HL-60/S4 treated with retinoic acid at 250 ng/mL for 4 days and 3 days (cell line): ENCODE data around the gene SETD4.

ENCODE experiments used
- in situ Hi-C: fragments of 300-500 bp; cut with MboI; formaldehyde crosslinking; loops from 2 replicates; pipeline ENCODE4 v1.7.0; 2022; ENCODE audit warnings: low sequenced_read_pairs

Gene SETD4

DNA sequence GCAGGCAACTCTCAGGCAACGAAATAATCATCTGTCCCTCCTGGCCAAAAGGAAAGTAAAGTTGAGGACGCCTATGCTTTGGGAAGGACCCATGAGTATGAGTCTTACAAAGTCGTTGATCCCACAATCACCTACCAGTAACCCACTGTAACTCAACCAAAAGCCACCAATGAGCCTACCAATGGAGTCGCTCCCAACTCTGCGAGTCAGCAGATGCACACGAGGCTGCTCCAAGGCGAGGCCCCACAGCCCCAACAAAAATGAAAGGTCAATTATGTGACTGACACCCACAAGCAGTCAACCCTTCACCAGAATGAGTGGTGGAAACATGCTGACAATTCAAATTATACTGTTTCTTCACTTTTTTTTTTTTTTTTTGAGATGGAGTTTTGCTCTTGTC lies 12.0 kb downstream of the SETD4 start:
- in situ Hi-C loops: no loop called here

DNA sequence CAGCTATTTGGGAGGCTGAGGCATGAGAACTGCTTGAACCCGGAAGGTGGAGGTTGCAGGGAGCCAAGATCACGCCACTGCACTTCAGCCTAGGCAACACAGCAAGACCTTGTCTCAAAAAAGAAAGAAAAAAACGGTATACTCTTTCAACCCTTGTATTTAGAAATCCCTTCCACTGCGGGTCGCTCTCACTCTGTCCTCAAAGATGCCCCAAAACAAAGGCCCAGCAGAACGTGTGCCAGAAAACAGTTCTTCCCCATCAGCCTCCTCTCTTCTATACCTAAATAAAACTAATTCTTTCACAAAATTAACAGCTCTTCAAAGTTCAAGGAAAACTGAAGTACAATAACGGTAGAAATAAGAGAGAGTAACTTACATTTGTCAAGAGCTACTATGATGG lies 13.2 kb downstream of the SETD4 start:
- in situ Hi-C loops: no loop called here

GRCh38 chr21:36045993-36046392 lies 14.3 kb downstream of the SETD4 start:
- in situ Hi-C loops: no loop called here

DNA sequence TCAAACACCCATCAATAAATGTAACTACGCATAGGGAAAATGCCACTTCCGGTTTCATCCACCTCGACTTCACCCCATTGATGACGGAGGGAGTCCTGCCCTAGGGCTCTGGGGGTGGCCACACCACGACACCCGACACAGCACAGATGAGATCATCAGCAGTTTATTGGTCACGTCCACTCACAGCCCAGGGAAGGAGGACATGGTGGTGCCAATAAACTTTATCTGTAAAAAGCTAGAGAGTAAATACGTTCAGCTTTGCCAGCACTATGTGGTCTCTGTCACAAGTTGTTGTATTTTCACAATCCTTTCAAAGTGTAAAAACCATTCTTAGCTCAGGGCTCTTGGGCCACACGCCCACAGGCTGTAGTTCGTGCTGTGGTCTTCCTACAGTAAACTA lies 16.3 kb downstream of the SETD4 start:
- in situ Hi-C loops: no loop called here

DNA sequence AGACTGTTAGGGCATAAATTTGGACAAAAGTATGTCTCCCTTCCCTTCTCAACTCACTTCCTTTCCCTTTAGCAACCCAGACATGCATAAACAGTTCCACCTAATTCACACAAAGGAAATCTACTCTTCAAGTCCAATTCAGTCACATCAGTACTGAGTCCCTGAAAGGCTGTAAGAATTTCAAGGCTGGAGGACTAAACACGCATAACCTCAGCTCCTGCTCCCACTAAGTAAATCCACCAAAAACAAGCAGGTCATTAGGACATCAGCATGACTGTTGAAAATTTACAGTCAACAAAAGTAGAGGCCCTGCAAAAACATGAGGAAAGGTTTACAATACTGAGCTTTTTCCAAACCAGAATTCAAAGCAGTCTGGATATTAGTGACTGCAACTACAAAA lies 18.4 kb downstream of the SETD4 start:
- in situ Hi-C loops: no loop called here

DNA sequence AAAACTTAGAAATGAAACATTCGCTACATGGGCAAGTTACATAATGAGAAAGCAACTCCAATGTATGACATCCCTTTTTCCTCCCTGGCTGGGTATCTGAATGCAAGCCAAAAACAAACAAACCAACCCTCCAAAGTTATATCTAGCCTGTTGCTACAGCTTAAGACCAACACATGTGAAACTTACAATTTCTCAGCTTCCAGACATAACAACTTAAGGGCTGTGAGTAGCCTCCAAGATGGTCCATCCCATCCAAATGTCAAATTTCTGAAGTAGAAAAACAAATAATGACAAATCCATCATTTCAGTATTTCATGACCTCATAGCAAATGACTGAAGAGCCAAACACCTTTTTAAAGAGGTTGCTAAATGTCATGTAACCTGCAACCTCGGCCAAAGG lies 19.9 kb downstream of the SETD4 start:
- in situ Hi-C loops: no loop called here

GRCh38 chr21:36039861-36040260 lies 20.5 kb downstream of the SETD4 start:
- in situ Hi-C loops: no loop called here

DNA sequence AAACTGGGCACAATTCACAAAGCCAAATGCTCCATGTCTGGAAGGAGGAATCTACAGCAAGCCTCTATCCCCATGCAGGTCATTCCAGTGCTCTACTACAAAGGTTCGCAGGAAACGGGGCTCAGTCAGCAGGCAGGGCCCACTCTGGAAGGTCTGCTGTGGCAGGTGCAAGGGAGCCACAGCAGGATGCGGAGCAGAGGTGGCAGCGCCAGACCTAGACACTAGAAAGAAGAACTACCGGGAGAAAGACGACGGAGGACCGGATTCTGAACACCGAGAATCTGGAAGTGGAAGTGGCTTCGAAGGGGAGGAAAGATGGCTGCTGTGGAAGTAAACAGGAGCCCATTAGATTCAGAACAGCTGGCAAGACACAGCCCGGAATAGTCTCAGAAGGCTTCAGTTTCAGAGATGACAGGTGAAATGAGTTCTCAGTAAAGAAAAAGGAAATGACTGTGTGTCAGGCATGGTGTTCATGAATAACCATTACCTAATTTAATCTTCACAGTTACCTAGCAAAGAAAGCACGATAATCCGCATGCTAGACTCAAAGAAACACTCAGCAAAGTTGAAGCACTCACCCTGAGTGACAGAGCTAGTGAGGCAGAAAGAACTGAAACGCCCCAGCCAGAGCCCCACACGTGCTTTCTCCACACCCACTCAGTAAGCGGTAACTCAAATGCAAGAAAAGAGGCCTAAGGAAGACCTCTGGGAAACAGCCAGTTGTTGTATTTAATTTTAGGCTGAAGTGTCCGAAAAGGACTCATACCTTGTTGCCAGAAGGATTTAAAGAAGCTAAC lies 21.4 kb downstream of the SETD4 start:
- in situ Hi-C loops: no loop called here

GRCh38 chr21:36035381-36035791 lies 24.9 kb downstream of the SETD4 start:
- in situ Hi-C loops: no loop called here

DNA sequence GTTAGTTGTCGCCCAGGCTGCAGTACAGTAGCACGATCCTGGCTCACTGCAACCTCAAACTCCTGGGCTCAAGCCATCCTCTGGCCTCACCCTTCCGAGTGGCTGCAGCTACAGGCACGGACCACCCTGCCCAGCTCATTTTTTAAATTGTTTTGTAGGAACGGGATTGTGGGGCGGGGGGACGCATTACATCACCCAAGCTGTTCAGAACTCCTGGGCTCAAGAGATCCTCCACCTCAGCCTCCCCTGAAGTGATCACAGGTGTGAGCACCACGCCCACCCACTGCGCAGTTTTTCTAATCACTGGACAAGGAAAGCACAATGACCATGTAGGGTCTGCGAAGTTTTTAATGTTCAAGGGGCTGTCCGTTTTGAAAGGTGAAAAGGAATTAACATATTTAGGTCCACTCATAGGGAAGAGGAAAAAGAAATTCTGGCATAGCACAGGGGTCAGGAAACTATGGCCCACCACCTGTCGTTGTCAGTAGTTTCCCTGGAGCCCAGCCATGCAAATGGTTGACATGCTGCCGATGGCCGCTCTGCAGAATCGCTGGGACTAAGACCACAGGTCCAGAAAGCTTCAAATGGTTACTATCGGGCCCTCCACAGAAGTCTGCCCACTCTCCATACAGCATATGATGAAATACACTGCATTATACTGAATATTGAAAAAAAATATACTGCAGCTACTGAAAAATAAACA lies 26.0 kb downstream of the SETD4 start:
- in situ Hi-C loops: no loop called here

- in situ Hi-C loops: no loop called here
These were observed 27.5 kb downstream of the SETD4 start for GRCh38 chr21:36032647-36033406.

- in situ Hi-C loops: no loop called here
These were observed 29.6 kb downstream of the SETD4 start for GRCh38 chr21:36030581-36031189.

DNA sequence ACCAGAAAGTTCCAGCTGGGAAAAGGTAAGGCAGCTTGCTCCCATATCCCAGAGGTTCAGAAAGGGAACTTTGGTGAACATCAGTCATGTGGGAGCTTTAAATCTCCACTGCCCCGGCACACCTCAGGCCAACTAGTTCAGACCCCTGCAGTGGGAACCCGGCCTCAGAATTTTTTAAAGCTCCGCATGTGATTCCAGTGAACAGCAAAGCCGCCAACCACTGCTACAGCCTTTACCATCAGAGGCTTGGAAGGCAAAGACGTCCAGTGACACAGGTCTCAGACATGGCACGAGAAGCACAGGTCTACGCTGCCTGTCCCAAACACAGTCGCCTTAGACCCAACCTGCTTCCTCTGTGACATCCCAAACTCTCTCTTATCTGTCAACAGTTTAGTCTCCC lies 31.0 kb downstream of the SETD4 start:
- in situ Hi-C loops: no loop called here

GRCh38 chr21:36028127-36029069 lies 31.9 kb downstream of the SETD4 start:
- in situ Hi-C loops: no loop called here

DNA sequence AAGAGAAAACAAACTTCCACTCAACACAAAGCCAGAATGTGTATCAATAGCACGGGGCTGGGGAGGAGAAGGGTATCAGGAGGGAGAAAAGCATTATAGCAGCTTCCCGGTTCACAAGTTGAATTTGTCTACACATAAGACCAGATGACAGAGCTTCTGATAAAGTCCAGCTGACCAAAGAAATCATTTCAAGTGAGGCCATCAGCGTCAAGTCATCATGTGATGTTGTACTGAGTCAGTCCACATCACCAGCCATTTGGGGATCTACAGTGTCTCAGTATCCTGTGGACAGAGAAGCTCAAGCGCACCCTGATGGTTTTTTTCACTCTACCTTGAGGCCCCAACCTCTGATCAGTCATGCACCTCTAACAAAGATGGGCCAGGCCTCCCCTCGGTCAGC lies 33.0 kb downstream of the SETD4 start:
- in situ Hi-C loops: no loop called here

DNA sequence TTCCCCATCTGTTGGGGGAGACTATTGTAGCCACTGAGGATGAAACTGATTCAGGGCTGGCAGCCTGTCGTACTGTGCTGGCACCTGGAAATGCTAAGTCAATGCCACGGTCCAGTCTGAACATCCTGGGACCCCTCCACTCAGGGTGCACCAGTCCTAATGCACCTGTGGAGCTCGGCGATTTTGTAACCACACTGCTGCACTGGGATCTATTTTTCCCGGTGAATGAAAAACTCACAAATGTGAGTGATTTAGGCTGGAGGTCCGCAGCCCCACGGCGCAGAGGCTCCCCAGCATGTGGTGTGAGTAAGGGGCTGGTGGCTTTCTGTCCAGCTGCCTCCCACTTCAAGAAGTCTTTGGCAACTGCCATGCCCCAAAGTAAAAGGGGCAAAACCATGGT lies 35.5 kb downstream of the SETD4 start:
- in situ Hi-C loops: no loop called here

- in situ Hi-C loops: no loop called here
These were observed 37.2 kb downstream of the SETD4 start for GRCh38 chr21:36023092-36023480.

DNA sequence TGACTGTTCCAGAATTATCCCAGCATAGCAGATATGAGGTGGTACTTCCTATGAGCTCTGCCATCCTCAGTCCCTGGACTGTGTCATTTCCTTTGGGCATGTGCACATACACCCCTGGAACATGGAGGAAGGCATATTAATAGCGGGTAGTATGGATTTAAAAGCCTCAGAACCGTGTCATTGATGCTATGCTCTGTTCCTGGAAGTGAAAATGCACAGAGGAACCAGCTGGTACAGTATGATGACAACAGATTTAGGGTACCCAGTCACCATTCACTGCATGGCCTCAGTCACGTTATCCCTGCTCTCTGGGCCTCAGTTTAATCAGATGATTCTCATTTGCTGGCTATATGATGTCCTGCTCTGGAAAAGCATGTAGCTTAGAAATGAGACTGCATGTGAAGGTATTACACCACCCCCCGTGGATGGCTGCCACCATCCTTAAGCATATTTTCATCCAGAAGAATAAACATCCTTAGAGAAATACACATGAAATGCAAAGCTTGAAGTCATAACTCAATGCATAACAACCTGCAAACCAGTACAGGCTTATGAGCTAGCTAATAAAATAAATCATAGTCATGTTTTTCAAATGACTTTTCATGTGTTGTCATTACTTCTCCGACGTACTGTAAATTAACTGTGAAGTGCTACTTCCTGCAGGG lies 37.8 kb downstream of the SETD4 start:
- in situ Hi-C loops: no loop called here

- in situ Hi-C loops: no loop called here
These were observed 39.0 kb downstream of the SETD4 start for GRCh38 chr21:36021251-36021837.
